ENCODE data around the gene EIF4G3.
A peak's percentile ranks its signal among the peaks of the same experiment; 100 is the strongest.
"Not testable (repeated sequence)": the region's sequence is repeated elsewhere in the genome, so short reads cannot be mapped to it uniquely, and the experiment has no call there.

EIF4G3 gene

GRCh38 chr1:21184276-21184675, 7.6 kb upstream of the EIF4G3 start:
- H3K9me3 ChIP-seq (ENCODE audit: control insufficient read depth, low read length) = no peaks in the 10 kb centered on the region
- no peak overlapping the region for H3K9ac ChIP-seq (ENCODE audit: low read length)
- no peak for DNase-seq (ENCODE audit: low read depth)
- H3K27me3 ChIP-seq (replicated peaks; ENCODE audit: control insufficient read depth, insufficient read depth, low read length) = peaks cover 3% of the 10 kb centered on the region
- no peaks in the 10 kb centered on the region for H3K36me3 ChIP-seq (ENCODE audit: control insufficient read depth, insufficient read depth, low read length, severe bottlenecking)
- H3K4me1 ChIP-seq (ENCODE audit: control insufficient read depth, insufficient read depth, low read length) = peaks cover 10% of the 10 kb centered on the region
- no peak overlapping the region for H3K4me3 ChIP-seq (ENCODE audit: low read length)

- no peaks in the 10 kb centered on the region for H3K9me3 ChIP-seq (ENCODE audit: control insufficient read depth, low read length)
- H3K4me3 ChIP-seq (ENCODE audit: low read length) = no peak overlapping the region
- no peak overlapping the region for H3K9ac ChIP-seq (ENCODE audit: low read length)
- no peaks in the 10 kb centered on the region for H3K27me3 ChIP-seq (replicated peaks; ENCODE audit: control insufficient read depth, insufficient read depth, low read length)
- peaks cover 10% of the 10 kb centered on the region for H3K4me1 ChIP-seq (ENCODE audit: control insufficient read depth, insufficient read depth, low read length)
- H3K36me3 ChIP-seq (ENCODE audit: control insufficient read depth, insufficient read depth, low read length, severe bottlenecking) = no peaks in the 10 kb centered on the region
- peak; percentile 24 for DNase-seq (ENCODE audit: low read depth)
These were observed 5.6 kb upstream of the EIF4G3 start for GRCh38 chr1:21182181-21182731.

GRCh38 chr1:21178271-21178670, 1.6 kb upstream of the EIF4G3 start:
- H3K9me3 ChIP-seq (ENCODE audit: control insufficient read depth, low read length) = not testable (repeated sequence)
- H3K4me1 ChIP-seq (ENCODE audit: control insufficient read depth, insufficient read depth, low read length) = peaks cover 24% of the 10 kb centered on the region

GRCh38 chr1:21175670-21176581, 771 bp downstream of the EIF4G3 start:
- Histone ChIP-seq H3K4me3 (ENCODE audit: low read length) (peak overlapping the region; percentile 91), H3K9ac (ENCODE audit: low read length) (peak overlapping the region; percentile 96), H3K9me3 (ENCODE audit: control insufficient read depth, low read length) (no peaks in the 10 kb centered on the region), H3K4me1 (ENCODE audit: control insufficient read depth, insufficient read depth, low read length) (peaks cover 23% of the 10 kb centered on the region), H3K27me3 (replicated peaks; ENCODE audit: control insufficient read depth, insufficient read depth, low read length) (no peaks in the 10 kb centered on the region), H3K36me3 (ENCODE audit: control insufficient read depth, insufficient read depth, low read length, severe bottlenecking) (no peaks in the 10 kb centered on the region)
- peak; percentile 63 for DNase-seq (ENCODE audit: low read depth)

More at GRCh38 chr1:21178271-21178670, 1.6 kb upstream of the EIF4G3 start:
- not testable (repeated sequence) for H3K27me3 ChIP-seq (replicated peaks; ENCODE audit: control insufficient read depth, insufficient read depth, low read length); H3K4me3 ChIP-seq (ENCODE audit: low read length); H3K9ac ChIP-seq (ENCODE audit: low read length); H3K36me3 ChIP-seq (ENCODE audit: control insufficient read depth, insufficient read depth, low read length, severe bottlenecking); DNase-seq (ENCODE audit: low read depth)

- H3K4me1 ChIP-seq (ENCODE audit: control insufficient read depth, insufficient read depth, low read length) = peaks cover 29% of the 10 kb centered on the region
- peak; percentile 63 for DNase-seq (ENCODE audit: low read depth)
These were observed 1.4 kb downstream of the EIF4G3 start for GRCh38 chr1:21175324-21175669.

GRCh38 chr1:21174654-21175323, 1.9 kb downstream of the EIF4G3 start:
- Histone ChIP-seq H3K27me3 (replicated peaks; ENCODE audit: control insufficient read depth, insufficient read depth, low read length) (no peaks in the 10 kb centered on the region), H3K4me3 (ENCODE audit: low read length) (peak overlapping the region; percentile 91), H3K9me3 (ENCODE audit: control insufficient read depth, low read length) (no peaks in the 10 kb centered on the region), H3K4me1 (ENCODE audit: control insufficient read depth, insufficient read depth, low read length) (peaks cover 31% of the 10 kb centered on the region), H3K9ac (ENCODE audit: low read length) (peak overlapping the region; percentile 96), H3K36me3 (ENCODE audit: control insufficient read depth, insufficient read depth, low read length, severe bottlenecking) (peaks cover 7% of the 10 kb centered on the region)
- DNase-seq (ENCODE audit: low read depth) = peak; percentile 90

More at GRCh38 chr1:21175324-21175669, 1.4 kb downstream of the EIF4G3 start:
- Histone ChIP-seq H3K9me3 (ENCODE audit: control insufficient read depth, low read length) (no peaks in the 10 kb centered on the region), H3K4me3 (ENCODE audit: low read length) (peak overlapping the region; percentile 91), H3K27me3 (replicated peaks; ENCODE audit: control insufficient read depth, insufficient read depth, low read length) (no peaks in the 10 kb centered on the region), H3K9ac (ENCODE audit: low read length) (peak overlapping the region; percentile 96), H3K36me3 (ENCODE audit: control insufficient read depth, insufficient read depth, low read length, severe bottlenecking) (peaks cover 2% of the 10 kb centered on the region)

GRCh38 chr1:21174230-21174629, 2.5 kb downstream of the EIF4G3 start:
- Histone ChIP-seq H3K4me1 (ENCODE audit: control insufficient read depth, insufficient read depth, low read length) (peaks cover 31% of the 10 kb centered on the region), H3K9ac (ENCODE audit: low read length) (peak overlapping the region; percentile 96), H3K4me3 (ENCODE audit: low read length) (peak overlapping the region; percentile 91), H3K36me3 (ENCODE audit: control insufficient read depth, insufficient read depth, low read length, severe bottlenecking) (peaks cover 12% of the 10 kb centered on the region), H3K9me3 (ENCODE audit: control insufficient read depth, low read length) (no peaks in the 10 kb centered on the region), H3K27me3 (replicated peaks; ENCODE audit: control insufficient read depth, insufficient read depth, low read length) (no peaks in the 10 kb centered on the region)
- DNase-seq (ENCODE audit: low read depth) = peak; percentile 35

- DNase-seq (ENCODE audit: low read depth); H3K9ac ChIP-seq (ENCODE audit: low read length); H3K4me3 ChIP-seq (ENCODE audit: low read length); H3K9me3 ChIP-seq (ENCODE audit: control insufficient read depth, low read length); H3K27me3 ChIP-seq (replicated peaks; ENCODE audit: control insufficient read depth, insufficient read depth, low read length): not testable (repeated sequence)
- peaks cover 31% of the 10 kb centered on the region for H3K4me1 ChIP-seq (ENCODE audit: control insufficient read depth, insufficient read depth, low read length)
- peaks cover 17% of the 10 kb centered on the region for H3K36me3 ChIP-seq (ENCODE audit: control insufficient read depth, insufficient read depth, low read length, severe bottlenecking)
These were observed 3.6 kb downstream of the EIF4G3 start for GRCh38 chr1:21173096-21173495.

- peaks cover 30% of the 10 kb centered on the region for H3K36me3 ChIP-seq (ENCODE audit: control insufficient read depth, insufficient read depth, low read length, severe bottlenecking)
- H3K4me1 ChIP-seq (ENCODE audit: control insufficient read depth, insufficient read depth, low read length) = peaks cover 28% of the 10 kb centered on the region
- H3K27me3 ChIP-seq (replicated peaks; ENCODE audit: control insufficient read depth, insufficient read depth, low read length); H3K4me3 ChIP-seq (ENCODE audit: low read length); H3K9ac ChIP-seq (ENCODE audit: low read length); H3K9me3 ChIP-seq (ENCODE audit: control insufficient read depth, low read length): not testable (repeated sequence)
- DNase-seq (ENCODE audit: low read depth) = peak; percentile 79
These were observed 5.9 kb downstream of the EIF4G3 start for GRCh38 chr1:21170837-21171236.

- Histone ChIP-seq H3K9ac (ENCODE audit: low read length) (no peak overlapping the region), H3K9me3 (ENCODE audit: control insufficient read depth, low read length) (no peaks in the 10 kb centered on the region), H3K36me3 (ENCODE audit: control insufficient read depth, insufficient read depth, low read length, severe bottlenecking) (peaks cover 30% of the 10 kb centered on the region), H3K4me1 (ENCODE audit: control insufficient read depth, insufficient read depth, low read length) (peaks cover 32% of the 10 kb centered on the region), H3K4me3 (ENCODE audit: low read length) (no peak overlapping the region), H3K27me3 (replicated peaks; ENCODE audit: control insufficient read depth, insufficient read depth, low read length) (no peaks in the 10 kb centered on the region)
- DNase-seq (ENCODE audit: low read depth) = no peak
These were observed 8.3 kb downstream of the EIF4G3 start for GRCh38 chr1:21168444-21168843.

GRCh38 chr1:21165646-21166045, 11.1 kb downstream of the EIF4G3 start:
- DNase-seq (ENCODE audit: low read depth) = no peak
- H3K9ac ChIP-seq (ENCODE audit: low read length) = no peak overlapping the region
- H3K27me3 ChIP-seq (replicated peaks; ENCODE audit: control insufficient read depth, insufficient read depth, low read length) = no peaks in the 10 kb centered on the region
- H3K9me3 ChIP-seq (ENCODE audit: control insufficient read depth, low read length) = no peaks in the 10 kb centered on the region
- peaks cover 36% of the 10 kb centered on the region for H3K36me3 ChIP-seq (ENCODE audit: control insufficient read depth, insufficient read depth, low read length, severe bottlenecking)
- H3K4me1 ChIP-seq (ENCODE audit: control insufficient read depth, insufficient read depth, low read length) = peaks cover 36% of the 10 kb centered on the region
- no peak overlapping the region for H3K4me3 ChIP-seq (ENCODE audit: low read length)
